ENCODE results near the gene GALNT8.

GALNT8 gene

GRCh38 chr12:4809013-4809448, 88.8 kb downstream of the GALNT8 start:
- DNase-seq (no peak), ATAC-seq (ENCODE audit: insufficient read depth, low read depth) (no peak)
- Histone ChIP-seq H3K27ac (ENCODE audit: low read length) (no peak overlapping the region), H2AFZ (ENCODE audit: low read depth, low read length) (no peak overlapping the region), H3K79me2 (ENCODE audit: insufficient read depth, low read length) (no peaks in the 10 kb centered on the region), H3K27me3 (ENCODE audit: insufficient read depth, low read length, poor library complexity) (no peaks in the 10 kb centered on the region), H3K9me3 (ENCODE audit: insufficient read depth, low read length, severe bottlenecking) (no peaks in the 10 kb centered on the region), H4K20me1 (ENCODE audit: insufficient read depth, low read length) (no peaks in the 10 kb centered on the region), H3K36me3 (ENCODE audit: insufficient read depth, low read length) (no peaks in the 10 kb centered on the region), H3K9ac (ENCODE audit: low read depth, low read length) (no peak overlapping the region), H3K4me1 (ENCODE audit: insufficient read depth, low read length) (peaks cover 25% of the 10 kb centered on the region), H3K4me2 (ENCODE audit: insufficient read depth, low read length) (no peak overlapping the region), H3K4me3 (ENCODE audit: low read depth in 1 of 2, low read length in 2 of 2) (no peak overlapping the region)
- TF ChIP-seq EZH2 (IDR thresholded peaks at IDR 0.05; ENCODE audit: borderline replicate concordance, low read depth, low read length, severe bottlenecking) (no peak), CTCF (IDR thresholded peaks at IDR 0.05; ENCODE audit: borderline replicate concordance, extremely low read depth, low read length, poor library complexity, severe bottlenecking) (no peak)

GRCh38 chr12:4809449-4810218, 89.4 kb downstream of the GALNT8 start:
- no peak for TF ChIP-seq EZH2 (IDR thresholded peaks at IDR 0.05; ENCODE audit: borderline replicate concordance, low read depth, low read length, severe bottlenecking)
- TF ChIP-seq CTCF (IDR thresholded peaks at IDR 0.05; ENCODE audit: borderline replicate concordance, extremely low read depth, low read length, poor library complexity, severe bottlenecking): no peak
- H3K27ac ChIP-seq (ENCODE audit: low read length): no peak overlapping the region
- no peaks in the 10 kb centered on the region for H4K20me1 ChIP-seq (ENCODE audit: insufficient read depth, low read length)
- no peaks in the 10 kb centered on the region for H3K9me3 ChIP-seq (ENCODE audit: insufficient read depth, low read length, severe bottlenecking)
- DNase-seq: no peak
- ATAC-seq (ENCODE audit: insufficient read depth, low read depth): no peak
- no peak overlapping the region for H2AFZ ChIP-seq (ENCODE audit: low read depth, low read length)
- H3K4me1 ChIP-seq (ENCODE audit: insufficient read depth, low read length): peaks cover 25% of the 10 kb centered on the region
- H3K9ac ChIP-seq (ENCODE audit: low read depth, low read length): no peak overlapping the region
- no peaks in the 10 kb centered on the region for H3K79me2 ChIP-seq (ENCODE audit: insufficient read depth, low read length)
- no peak overlapping the region for H3K4me3 ChIP-seq (ENCODE audit: low read depth in 1 of 2, low read length in 2 of 2)
- H3K36me3 ChIP-seq (ENCODE audit: insufficient read depth, low read length): no peaks in the 10 kb centered on the region
- no peaks in the 10 kb centered on the region for H3K27me3 ChIP-seq (ENCODE audit: insufficient read depth, low read length, poor library complexity)
- no peak overlapping the region for H3K4me2 ChIP-seq (ENCODE audit: insufficient read depth, low read length)

- ATAC-seq (ENCODE audit: insufficient read depth, low read depth) (no peak), DNase-seq (no peak)
- Histone ChIP-seq H3K9me3 (ENCODE audit: insufficient read depth, low read length, severe bottlenecking) (no peaks in the 10 kb centered on the region), H3K4me1 (ENCODE audit: insufficient read depth, low read length) (peaks cover 25% of the 10 kb centered on the region), H3K79me2 (ENCODE audit: insufficient read depth, low read length) (no peaks in the 10 kb centered on the region), H4K20me1 (ENCODE audit: insufficient read depth, low read length) (no peaks in the 10 kb centered on the region), H2AFZ (ENCODE audit: low read depth, low read length) (no peak overlapping the region), H3K27me3 (ENCODE audit: insufficient read depth, low read length, poor library complexity) (no peaks in the 10 kb centered on the region), H3K9ac (ENCODE audit: low read depth, low read length) (no peak overlapping the region), H3K4me3 (ENCODE audit: low read depth in 1 of 2, low read length in 2 of 2) (no peak overlapping the region), H3K36me3 (ENCODE audit: insufficient read depth, low read length) (no peaks in the 10 kb centered on the region), H3K4me2 (ENCODE audit: insufficient read depth, low read length) (no peak overlapping the region), H3K27ac (ENCODE audit: low read length) (no peak overlapping the region)
- TF ChIP-seq EZH2 (IDR thresholded peaks at IDR 0.05; ENCODE audit: borderline replicate concordance, low read depth, low read length, severe bottlenecking) (no peak), CTCF (IDR thresholded peaks at IDR 0.05; ENCODE audit: borderline replicate concordance, extremely low read depth, low read length, poor library complexity, severe bottlenecking) (no peak)
These were observed 90.0 kb downstream of the GALNT8 start for GRCh38 chr12:4810219-4810671.

Data from DND-41 (cell line).